Hepatocyte (in vitro differentiated cells): ENCODE results near the gene CACNA1B.

Experiments
- EZH2 ChIP-seq: fragments of 200-600 bp; sonication (generic); IDR thresholded peaks from 2 replicates; pipeline ENCODE4 v1.6.1; 2016; ENCODE audit warnings: antibody characterized with exemption, mild to moderate bottlenecking, borderline replicate concordance
- TF ChIP-seq, protein P1 (sequence below): fragments of 200-600 bp; sonication (generic); IDR thresholded peaks from 2 replicates; pipeline ENCODE4 v1.5.1; 2016; ENCODE audit warnings: antibody characterized with exemption, mild to moderate bottlenecking; ENCODE audit not compliant: poor library complexity

DNA sequence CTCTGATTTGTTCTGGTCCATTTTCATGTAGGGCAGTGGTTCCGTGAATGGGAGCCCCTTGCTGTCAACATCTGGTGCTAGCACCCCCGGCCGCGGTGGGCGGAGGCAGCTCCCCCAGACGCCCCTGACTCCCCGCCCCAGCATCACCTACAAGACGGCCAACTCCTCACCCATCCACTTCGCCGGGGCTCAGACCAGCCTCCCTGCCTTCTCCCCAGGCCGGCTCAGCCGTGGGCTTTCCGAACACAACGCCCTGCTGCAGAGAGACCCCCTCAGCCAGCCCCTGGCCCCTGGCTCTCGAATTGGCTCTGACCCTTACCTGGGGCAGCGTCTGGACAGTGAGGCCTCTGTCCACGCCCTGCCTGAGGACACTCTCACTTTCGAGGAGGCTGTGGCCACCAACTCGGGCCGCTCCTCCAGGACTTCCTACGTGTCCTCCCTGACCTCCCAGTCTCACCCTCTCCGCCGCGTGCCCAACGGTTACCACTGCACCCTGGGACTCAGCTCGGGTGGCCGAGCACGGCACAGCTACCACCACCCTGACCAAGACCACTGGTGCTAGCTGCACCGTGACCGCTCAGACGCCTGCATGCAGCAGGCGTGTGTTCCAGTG, 244.0 kb downstream of the CACNA1B start:
- TF ChIP-seq, protein P1, sequence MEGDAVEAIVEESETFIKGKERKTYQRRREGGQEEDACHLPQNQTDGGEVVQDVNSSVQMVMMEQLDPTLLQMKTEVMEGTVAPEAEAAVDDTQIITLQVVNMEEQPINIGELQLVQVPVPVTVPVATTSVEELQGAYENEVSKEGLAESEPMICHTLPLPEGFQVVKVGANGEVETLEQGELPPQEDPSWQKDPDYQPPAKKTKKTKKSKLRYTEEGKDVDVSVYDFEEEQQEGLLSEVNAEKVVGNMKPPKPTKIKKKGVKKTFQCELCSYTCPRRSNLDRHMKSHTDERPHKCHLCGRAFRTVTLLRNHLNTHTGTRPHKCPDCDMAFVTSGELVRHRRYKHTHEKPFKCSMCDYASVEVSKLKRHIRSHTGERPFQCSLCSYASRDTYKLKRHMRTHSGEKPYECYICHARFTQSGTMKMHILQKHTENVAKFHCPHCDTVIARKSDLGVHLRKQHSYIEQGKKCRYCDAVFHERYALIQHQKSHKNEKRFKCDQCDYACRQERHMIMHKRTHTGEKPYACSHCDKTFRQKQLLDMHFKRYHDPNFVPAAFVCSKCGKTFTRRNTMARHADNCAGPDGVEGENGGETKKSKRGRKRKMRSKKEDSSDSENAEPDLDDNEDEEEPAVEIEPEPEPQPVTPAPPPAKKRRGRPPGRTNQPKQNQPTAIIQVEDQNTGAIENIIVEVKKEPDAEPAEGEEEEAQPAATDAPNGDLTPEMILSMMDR, result no peak
- no peak for TF ChIP-seq EZH2
